ENCODE data around the gene ADA.

GRCh38 chr20:44666066-44666465 is 14.6 kb upstream of the ADA start:
- TF ChIP-seq, protein P1, sequence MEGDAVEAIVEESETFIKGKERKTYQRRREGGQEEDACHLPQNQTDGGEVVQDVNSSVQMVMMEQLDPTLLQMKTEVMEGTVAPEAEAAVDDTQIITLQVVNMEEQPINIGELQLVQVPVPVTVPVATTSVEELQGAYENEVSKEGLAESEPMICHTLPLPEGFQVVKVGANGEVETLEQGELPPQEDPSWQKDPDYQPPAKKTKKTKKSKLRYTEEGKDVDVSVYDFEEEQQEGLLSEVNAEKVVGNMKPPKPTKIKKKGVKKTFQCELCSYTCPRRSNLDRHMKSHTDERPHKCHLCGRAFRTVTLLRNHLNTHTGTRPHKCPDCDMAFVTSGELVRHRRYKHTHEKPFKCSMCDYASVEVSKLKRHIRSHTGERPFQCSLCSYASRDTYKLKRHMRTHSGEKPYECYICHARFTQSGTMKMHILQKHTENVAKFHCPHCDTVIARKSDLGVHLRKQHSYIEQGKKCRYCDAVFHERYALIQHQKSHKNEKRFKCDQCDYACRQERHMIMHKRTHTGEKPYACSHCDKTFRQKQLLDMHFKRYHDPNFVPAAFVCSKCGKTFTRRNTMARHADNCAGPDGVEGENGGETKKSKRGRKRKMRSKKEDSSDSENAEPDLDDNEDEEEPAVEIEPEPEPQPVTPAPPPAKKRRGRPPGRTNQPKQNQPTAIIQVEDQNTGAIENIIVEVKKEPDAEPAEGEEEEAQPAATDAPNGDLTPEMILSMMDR (conservative IDR thresholded peaks at IDR 0.05; ENCODE audit: low read length), result no peak
- no peak for TF ChIP-seq EZH2phosphoT487 (IDR thresholded peaks at IDR 0.05; ENCODE audit: borderline replicate concordance)
